Panc1 (cell line): ENCODE measurements around the gene GPR137B.

ENCODE experiments used
- CTCF ChIP-seq: fragments of 450-650 bp; IDR thresholded peaks from 2 replicates; pipeline ENCODE4 v1.5.1; 2017; ENCODE audit warnings: mild to moderate bottlenecking
- POLR2AphosphoS5 ChIP-seq: IDR thresholded peaks from 2 replicates; pipeline ENCODE4 v1.6.1; 2012; ENCODE audit warnings: mild to moderate bottlenecking, low read depth, low read length, moderate library complexity

GRCh38 chr1:236159704-236160539 lies 17.6 kb downstream of the GPR137B start:
- TF ChIP-seq CTCF (no peak), POLR2AphosphoS5 (no peak)
